ENCODE results near the gene PDCD2.
A peak's percentile ranks its signal among the peaks of the same experiment; 100 is the strongest.

Gene PDCD2

DNA sequence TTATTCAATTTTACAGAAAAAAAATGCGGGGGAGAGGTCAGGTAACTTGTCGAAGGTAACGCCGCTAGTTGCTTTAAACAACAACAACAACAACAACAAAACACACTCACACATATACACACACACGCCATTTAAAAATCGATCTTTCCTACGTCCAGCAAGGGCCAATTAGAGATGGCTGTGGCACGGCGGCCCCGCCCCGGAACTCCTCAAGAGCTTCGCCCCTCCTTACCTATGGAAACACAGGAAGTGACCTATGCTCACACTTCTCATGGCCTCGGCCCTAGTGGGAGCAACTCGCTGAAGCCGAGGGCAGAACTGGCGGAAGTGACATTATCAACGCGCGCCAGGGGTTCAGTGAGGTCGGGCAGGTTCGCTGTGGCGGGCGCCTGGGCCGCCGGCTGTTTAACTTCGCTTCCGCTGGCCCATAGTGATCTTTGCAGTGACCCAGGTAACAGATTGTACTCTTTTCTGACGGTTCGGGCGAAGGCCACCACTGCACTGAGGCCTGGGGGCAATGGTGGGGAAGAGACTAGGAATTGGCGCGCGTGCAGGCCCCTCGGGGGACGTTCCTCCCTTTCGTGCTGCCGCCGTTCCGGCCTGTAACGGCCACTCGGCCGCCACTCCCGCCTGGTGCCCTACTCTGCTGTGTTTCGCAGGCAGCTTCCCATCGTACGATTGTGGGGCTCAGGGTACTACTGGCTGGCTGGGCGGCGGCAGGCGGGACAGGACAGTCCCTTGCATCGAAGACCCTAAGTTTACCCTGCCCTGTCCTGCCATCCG, 30.2 kb downstream of the PDCD2 start, which contains the start of gene TBP:
TBP (plus strand) TSS at position 357 of the 783 bp plus-strand sequence. CDS start 2,661 bp downstream, outside the sequence.
- TF ChIP-seq ZFP30 (CRISPR knock-in tag; IDR thresholded peaks at IDR 0.05) (no peak), ZC3H10 (CRISPR knock-in tag; IDR thresholded peaks at IDR 0.05) (no peak), ZFP3 (CRISPR knock-in tag; IDR thresholded peaks at IDR 0.05) (no peak), ESRRG (CRISPR knock-in tag; IDR thresholded peaks at IDR 0.05) (no peak), BACH2 (CRISPR knock-in tag; IDR thresholded peaks at IDR 0.05; ENCODE audit: borderline replicate concordance) (no peak), SNAI2 (CRISPR knock-in tag; IDR thresholded peaks at IDR 0.05) (no peak), TCF4 (CRISPR knock-in tag; IDR thresholded peaks at IDR 0.05; ENCODE audit: borderline replicate concordance) (no peak), TOX (CRISPR knock-in tag; IDR thresholded peaks at IDR 0.05; ENCODE audit: borderline replicate concordance) (no peak), ZNF70 (CRISPR knock-in tag; IDR thresholded peaks at IDR 0.05) (no peak), RARB (CRISPR knock-in tag; IDR thresholded peaks at IDR 0.05) (no peak), ISL1 (CRISPR knock-in tag; IDR thresholded peaks at IDR 0.05) (no peak)
- TF ChIP-seq, protein P1, sequence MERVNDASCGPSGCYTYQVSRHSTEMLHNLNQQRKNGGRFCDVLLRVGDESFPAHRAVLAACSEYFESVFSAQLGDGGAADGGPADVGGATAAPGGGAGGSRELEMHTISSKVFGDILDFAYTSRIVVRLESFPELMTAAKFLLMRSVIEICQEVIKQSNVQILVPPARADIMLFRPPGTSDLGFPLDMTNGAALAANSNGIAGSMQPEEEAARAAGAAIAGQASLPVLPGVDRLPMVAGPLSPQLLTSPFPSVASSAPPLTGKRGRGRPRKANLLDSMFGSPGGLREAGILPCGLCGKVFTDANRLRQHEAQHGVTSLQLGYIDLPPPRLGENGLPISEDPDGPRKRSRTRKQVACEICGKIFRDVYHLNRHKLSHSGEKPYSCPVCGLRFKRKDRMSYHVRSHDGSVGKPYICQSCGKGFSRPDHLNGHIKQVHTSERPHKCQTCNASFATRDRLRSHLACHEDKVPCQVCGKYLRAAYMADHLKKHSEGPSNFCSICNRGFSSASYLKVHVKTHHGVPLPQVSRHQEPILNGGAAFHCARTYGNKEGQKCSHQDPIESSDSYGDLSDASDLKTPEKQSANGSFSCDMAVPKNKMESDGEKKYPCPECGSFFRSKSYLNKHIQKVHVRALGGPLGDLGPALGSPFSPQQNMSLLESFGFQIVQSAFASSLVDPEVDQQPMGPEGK (CRISPR knock-in tag; IDR thresholded peaks at IDR 0.05; ENCODE audit: borderline replicate concordance): no peak
- TF ChIP-seq, protein P2, sequence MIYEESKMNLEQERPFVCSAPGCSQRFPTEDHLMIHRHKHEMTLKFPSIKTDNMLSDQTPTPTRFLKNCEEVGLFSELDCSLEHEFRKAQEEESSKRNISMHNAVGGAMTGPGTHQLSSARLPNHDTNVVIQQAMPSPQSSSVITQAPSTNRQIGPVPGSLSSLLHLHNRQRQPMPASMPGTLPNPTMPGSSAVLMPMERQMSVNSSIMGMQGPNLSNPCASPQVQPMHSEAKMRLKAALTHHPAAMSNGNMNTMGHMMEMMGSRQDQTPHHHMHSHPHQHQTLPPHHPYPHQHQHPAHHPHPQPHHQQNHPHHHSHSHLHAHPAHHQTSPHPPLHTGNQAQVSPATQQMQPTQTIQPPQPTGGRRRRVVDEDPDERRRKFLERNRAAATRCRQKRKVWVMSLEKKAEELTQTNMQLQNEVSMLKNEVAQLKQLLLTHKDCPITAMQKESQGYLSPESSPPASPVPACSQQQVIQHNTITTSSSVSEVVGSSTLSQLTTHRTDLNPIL (CRISPR knock-in tag; IDR thresholded peaks at IDR 0.05; ENCODE audit: low read depth): no peak
- ATAC-seq: peak; percentile 96

DNA sequence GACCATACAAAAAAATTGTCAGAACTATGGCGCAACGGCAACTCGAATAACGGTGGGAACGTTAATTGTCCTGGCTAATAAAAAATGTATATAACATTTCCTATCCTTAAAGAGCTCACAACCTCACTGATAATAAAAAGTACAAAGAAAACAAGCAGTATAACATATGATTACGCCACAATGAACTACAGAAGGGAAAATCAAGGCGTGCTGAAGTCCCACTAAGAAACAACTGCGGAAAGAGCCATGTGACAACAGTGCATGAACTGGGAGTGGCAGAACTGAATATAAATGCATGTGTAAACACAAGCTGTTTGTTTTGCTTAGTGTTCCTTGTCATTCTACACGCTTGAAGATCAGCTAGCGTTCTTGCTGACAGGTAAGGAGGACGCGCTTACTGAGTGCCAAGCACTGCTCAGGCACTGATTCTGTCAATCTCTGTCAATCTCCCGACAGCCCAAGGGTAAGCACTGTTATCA, 30.9 kb downstream of the PDCD2 start:
- TF ChIP-seq TCF4 (CRISPR knock-in tag; IDR thresholded peaks at IDR 0.05; ENCODE audit: borderline replicate concordance) (no peak), SNAI2 (CRISPR knock-in tag; IDR thresholded peaks at IDR 0.05) (no peak), ZFP3 (CRISPR knock-in tag; IDR thresholded peaks at IDR 0.05) (no peak), ESRRG (CRISPR knock-in tag; IDR thresholded peaks at IDR 0.05) (no peak), RARB (CRISPR knock-in tag; IDR thresholded peaks at IDR 0.05) (no peak), ZC3H10 (CRISPR knock-in tag; IDR thresholded peaks at IDR 0.05) (no peak), GLIS3 (CRISPR knock-in tag; IDR thresholded peaks at IDR 0.05) (no peak), BACH2 (CRISPR knock-in tag; IDR thresholded peaks at IDR 0.05; ENCODE audit: borderline replicate concordance) (no peak), ZFP30 (CRISPR knock-in tag; IDR thresholded peaks at IDR 0.05) (no peak), ZNF8 (CRISPR knock-in tag; IDR thresholded peaks at IDR 0.05) (no peak)
- TF ChIP-seq, protein P3, sequence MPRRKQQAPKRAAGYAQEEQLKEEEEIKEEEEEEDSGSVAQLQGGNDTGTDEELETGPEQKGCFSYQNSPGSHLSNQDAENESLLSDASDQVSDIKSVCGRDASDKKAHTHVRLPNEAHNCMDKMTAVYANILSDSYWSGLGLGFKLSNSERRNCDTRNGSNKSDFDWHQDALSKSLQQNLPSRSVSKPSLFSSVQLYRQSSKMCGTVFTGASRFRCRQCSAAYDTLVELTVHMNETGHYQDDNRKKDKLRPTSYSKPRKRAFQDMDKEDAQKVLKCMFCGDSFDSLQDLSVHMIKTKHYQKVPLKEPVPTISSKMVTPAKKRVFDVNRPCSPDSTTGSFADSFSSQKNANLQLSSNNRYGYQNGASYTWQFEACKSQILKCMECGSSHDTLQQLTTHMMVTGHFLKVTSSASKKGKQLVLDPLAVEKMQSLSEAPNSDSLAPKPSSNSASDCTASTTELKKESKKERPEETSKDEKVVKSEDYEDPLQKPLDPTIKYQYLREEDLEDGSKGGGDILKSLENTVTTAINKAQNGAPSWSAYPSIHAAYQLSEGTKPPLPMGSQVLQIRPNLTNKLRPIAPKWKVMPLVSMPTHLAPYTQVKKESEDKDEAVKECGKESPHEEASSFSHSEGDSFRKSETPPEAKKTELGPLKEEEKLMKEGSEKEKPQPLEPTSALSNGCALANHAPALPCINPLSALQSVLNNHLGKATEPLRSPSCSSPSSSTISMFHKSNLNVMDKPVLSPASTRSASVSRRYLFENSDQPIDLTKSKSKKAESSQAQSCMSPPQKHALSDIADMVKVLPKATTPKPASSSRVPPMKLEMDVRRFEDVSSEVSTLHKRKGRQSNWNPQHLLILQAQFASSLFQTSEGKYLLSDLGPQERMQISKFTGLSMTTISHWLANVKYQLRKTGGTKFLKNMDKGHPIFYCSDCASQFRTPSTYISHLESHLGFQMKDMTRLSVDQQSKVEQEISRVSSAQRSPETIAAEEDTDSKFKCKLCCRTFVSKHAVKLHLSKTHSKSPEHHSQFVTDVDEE (CRISPR knock-in tag; IDR thresholded peaks at IDR 0.05): no peak
- TF ChIP-seq, protein P2 (CRISPR knock-in tag; IDR thresholded peaks at IDR 0.05; ENCODE audit: low read depth): no peak
- TF ChIP-seq, protein P4, sequence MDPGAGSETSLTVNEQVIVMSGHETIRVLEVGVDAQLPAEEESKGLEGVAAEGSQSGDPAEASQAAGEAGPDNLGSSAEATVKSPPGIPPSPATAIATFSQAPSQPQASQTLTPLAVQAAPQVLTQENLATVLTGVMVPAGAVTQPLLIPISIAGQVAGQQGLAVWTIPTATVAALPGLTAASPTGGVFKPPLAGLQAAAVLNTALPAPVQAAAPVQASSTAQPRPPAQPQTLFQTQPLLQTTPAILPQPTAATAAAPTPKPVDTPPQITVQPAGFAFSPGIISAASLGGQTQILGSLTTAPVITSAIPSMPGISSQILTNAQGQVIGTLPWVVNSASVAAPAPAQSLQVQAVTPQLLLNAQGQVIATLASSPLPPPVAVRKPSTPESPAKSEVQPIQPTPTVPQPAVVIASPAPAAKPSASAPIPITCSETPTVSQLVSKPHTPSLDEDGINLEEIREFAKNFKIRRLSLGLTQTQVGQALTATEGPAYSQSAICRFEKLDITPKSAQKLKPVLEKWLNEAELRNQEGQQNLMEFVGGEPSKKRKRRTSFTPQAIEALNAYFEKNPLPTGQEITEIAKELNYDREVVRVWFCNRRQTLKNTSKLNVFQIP (CRISPR knock-in tag; IDR thresholded peaks at IDR 0.05; ENCODE audit: borderline replicate concordance, low read depth): no peak
- TF ChIP-seq, protein P5, sequence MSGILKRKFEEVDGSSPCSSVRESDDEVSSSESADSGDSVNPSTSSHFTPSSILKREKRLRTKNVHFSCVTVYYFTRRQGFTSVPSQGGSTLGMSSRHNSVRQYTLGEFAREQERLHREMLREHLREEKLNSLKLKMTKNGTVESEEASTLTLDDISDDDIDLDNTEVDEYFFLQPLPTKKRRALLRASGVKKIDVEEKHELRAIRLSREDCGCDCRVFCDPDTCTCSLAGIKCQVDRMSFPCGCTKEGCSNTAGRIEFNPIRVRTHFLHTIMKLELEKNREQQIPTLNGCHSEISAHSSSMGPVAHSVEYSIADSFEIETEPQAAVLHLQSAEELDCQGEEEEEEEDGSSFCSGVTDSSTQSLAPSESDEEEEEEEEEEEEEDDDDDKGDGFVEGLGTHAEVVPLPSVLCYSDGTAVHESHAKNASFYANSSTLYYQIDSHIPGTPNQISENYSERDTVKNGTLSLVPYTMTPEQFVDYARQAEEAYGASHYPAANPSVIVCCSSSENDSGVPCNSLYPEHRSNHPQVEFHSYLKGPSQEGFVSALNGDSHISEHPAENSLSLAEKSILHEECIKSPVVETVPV (CRISPR knock-in tag; IDR thresholded peaks at IDR 0.05): no peak
- peak; percentile 53 for ATAC-seq
